GF-D8 (cell line): ENCODE measurements around the gene GMPR2.
A peak's percentile ranks its signal among the peaks of the same experiment; 100 is the strongest.

Experiments
- DNase-seq: peaks from one replicate; lab custom pipeline; 2025; lab: John Stamatoyannopoulos, UW

Gene GMPR2

GRCh38 chr14:24232645-24233537 is at the start of gene GMPR2:
Gene GMPR2, plus strand, starts transcription at chr14:24232929. Its CDS starts 325 bp downstream, at chr14:24233254.
- no peak for DNase-seq

GRCh38 chr14:24183014-24183481 is 49.7 kb upstream of the GMPR2 start:
- DNase-seq: no peak

- DNase-seq: no peak
Observed at GRCh38 chr14:24184104-24184970, 48.4 kb upstream of the GMPR2 start.

- no peak for DNase-seq
Observed at GRCh38 chr14:24185026-24185425, 47.7 kb upstream of the GMPR2 start.

GRCh38 chr14:24185741-24186140 is 47.0 kb upstream of the GMPR2 start:
- no peak for DNase-seq

- DNase-seq: no peak
Observed at GRCh38 chr14:24186831-24187538, 45.7 kb upstream of the GMPR2 start.

- DNase-seq: no peak
Observed at GRCh38 chr14:24187539-24187915, 45.2 kb upstream of the GMPR2 start.

GRCh38 chr14:24188251-24189058 is 44.3 kb upstream of the GMPR2 start, which contains the start of gene IPO4:
Gene IPO4, minus strand, starts transcription at chr14:24188816. Its CDS starts 29 bp downstream, at chr14:24188787.
- DNase-seq: peak; percentile 92

GRCh38 chr14:24189059-24189375 is 43.7 kb upstream of the GMPR2 start:
- no peak for DNase-seq

- DNase-seq: no peak
Observed at GRCh38 chr14:24189460-24189859, 43.3 kb upstream of the GMPR2 start.

- no peak for DNase-seq
Observed at GRCh38 chr14:24190416-24190815, 42.3 kb upstream of the GMPR2 start.

- DNase-seq: no peak
Observed at GRCh38 chr14:24192933-24193332, 39.8 kb upstream of the GMPR2 start.

GRCh38 chr14:24194186-24194872 is 38.4 kb upstream of the GMPR2 start:
- DNase-seq: no peak

GRCh38 chr14:24194873-24195185 is 37.9 kb upstream of the GMPR2 start:
- DNase-seq: no peak

GRCh38 chr14:24195186-24196070 is 37.3 kb upstream of the GMPR2 start, which contains the start of gene TM9SF1:
Gene TM9SF1, minus strand, starts transcription at chr14:24195441. Its CDS starts 422 bp downstream, at chr14:24195019.
- peak; percentile 72 for DNase-seq

- peak; percentile 61 for DNase-seq
Observed at GRCh38 chr14:24196071-24197055, 36.4 kb upstream of the GMPR2 start.

GRCh38 chr14:24197056-24197450 is 35.7 kb upstream of the GMPR2 start:
- DNase-seq: no peak

GRCh38 chr14:24198814-24199524 is 33.8 kb upstream of the GMPR2 start:
- no peak for DNase-seq
